HepG2 (cell line): Measurements from ENCODE around the gene ABHD17A. TPM values are rescaled to one million over a fixed set of nuclear protein-coding genes. Genes with fewer than 3 reads are reported as not detected.

ENCODE experiments used
- AGO2 ChIP-seq: fragments of 200-400 bp; formaldehyde crosslinking; optimal IDR thresholded peaks from 2 replicates; pipeline ENCODE3; 2017; ENCODE audit warnings: mild to moderate bottlenecking, low read depth, low read length, moderate library complexity
- CERS6 ChIP-seq: sonication (generic); formaldehyde crosslinking; IDR thresholded peaks from 2 replicates; pipeline ENCODE4 v1.5.0; 2020; ENCODE audit warnings: missing genetic modification reagents
- HMGXB3 ChIP-seq: sonication (generic); formaldehyde crosslinking; IDR thresholded peaks from 2 replicates; pipeline ENCODE4 v1.4.0; 2020; ENCODE audit warnings: missing genetic modification reagents, borderline replicate concordance
- KIAA2018 ChIP-seq: sonication (generic); formaldehyde crosslinking; IDR thresholded peaks from 2 replicates; pipeline ENCODE4 v1.5.0; 2020; ENCODE audit warnings: mild to moderate bottlenecking, missing genetic modification reagents, borderline replicate concordance
- LCORL ChIP-seq, 2 experiments: fragments of 450-650 bp in 1 of 2; sonication (generic) in 1 of 2; formaldehyde crosslinking in 1 of 2; IDR thresholded peaks; 2 replicates each; pipeline versions ENCODE4 v1.5.0 to v1.6.1; 2017 to 2020; ENCODE audit warnings: antibody characterized with exemption in 1 of 2, missing genetic modification reagents in 1 of 2
- MAX ChIP-seq: IDR thresholded peaks from 2 replicates; pipeline ENCODE4 v1.6.1; 2012; ENCODE audit warnings: inconsistent platforms
- RORA ChIP-seq: sonication (generic); formaldehyde crosslinking; IDR thresholded peaks from 2 replicates; pipeline ENCODE4 v1.5.0; 2020; ENCODE audit warnings: mild to moderate bottlenecking, missing genetic modification reagents, moderate library complexity
- ZNF432 ChIP-seq: sonication (generic); formaldehyde crosslinking; IDR thresholded peaks from 2 replicates; pipeline ENCODE4 v1.5.0; 2020; ENCODE audit warnings: missing genetic modification reagents, mild to moderate bottlenecking, borderline replicate concordance
- ZNF580 ChIP-seq: IDR thresholded peaks from 2 replicates; pipeline ENCODE4 v1.6.1; 2016; ENCODE audit warnings: low read depth, borderline replicate concordance
- ZNF800 ChIP-seq: sonication (generic); formaldehyde crosslinking; IDR thresholded peaks from 2 replicates; pipeline ENCODE4 v1.4.0; 2020; ENCODE audit warnings: missing genetic modification reagents
- polyA plus RNA-seq, 8 experiments: library from polyadenylated mRNA; depleted of rRNA in 3 of 8; stranded (reverse) in 7 of 8; unstranded in 1 of 8; fragments of >200 nt; fragmentation: Illumina TruSeq in 4 of 8; extraction: Trizol in 4 of 8; gene quantifications; 2 replicates each; pipeline versions ENCODE4 v1.2.1 to v1.2.3, GENCODE V29; 2011 to 2016; ENCODE audit warnings: low read depth in 4 of 8, missing spikeins in 1 of 8, mixed read lengths in 1 of 8; ENCODE audit not compliant: insufficient read depth in 1 of 8
- total RNA-seq, 5 experiments: library from RNA; depleted of rRNA; stranded (reverse); fragments of >200 nt; fragmentation: Illumina TruSeq; extraction: Trizol; gene quantifications; 2 replicates each; pipeline ENCODE4 v1.2.3, GENCODE V29; 2016; ENCODE audit warnings: low read depth in 1 of 5

The ABHD17A gene
- total and polyA plus RNA-seq, 2 of the 13 experiments (the other 11 are each of a cell fraction or from before 2014, with no cell fraction given) = 27.7 to 40.8 TPM

- TF ChIP-seq HMGXB3 (CRISPR knock-in tag) (no peak), MAX (no peak; the same call in 1 of the 2 replicates), AGO2 (peak; percentile 53), KIAA2018 (CRISPR knock-in tag) (no peak), LCORL (IDR thresholded peaks at IDR 0.05) (no peak), LCORL (CRISPR knock-in tag; IDR thresholded peaks at IDR 0.05) (peak; percentile 51; the same call in 1 of the 2 replicates), RORA (CRISPR knock-in tag) (no peak), ZNF800 (0 out of 2 replicates have a peak, but pooled peaks have one; percentile 41), ZNF432 (no peak), ZNF580 (CRISPR knock-in tag) (no peak), CERS6 (CRISPR knock-in tag) (no peak)
Measured at GRCh38 chr19:1839658-1840540, 45.4 kb downstream of the ABHD17A start (continued).
